NB4 (cell line): ENCODE data around the gene BCAS3.

Experiments
- CTCF ChIP-seq: IDR thresholded peaks from one replicate; pipeline ENCODE4 v1.5.1; 2012; ENCODE audit warnings: low read depth, low read length
- MAX ChIP-seq: IDR thresholded peaks from 2 replicates; pipeline ENCODE4 v1.6.1; 2011; ENCODE audit warnings: low read depth, low read length
- MYC ChIP-seq: IDR thresholded peaks from 2 replicates; pipeline ENCODE4 v1.6.1; 2011; ENCODE audit warnings: low read depth, low read length
- POLR2A ChIP-seq: IDR thresholded peaks from 2 replicates; pipeline ENCODE4 v1.6.1; 2011; ENCODE audit warnings: mild to moderate bottlenecking; ENCODE audit not compliant: insufficient read length; ENCODE audit errors: extremely low read depth

- TF ChIP-seq CTCF = no peak
- TF ChIP-seq POLR2A = no peak
- TF ChIP-seq MAX = no peak
- TF ChIP-seq MYC = no peak
Measured at GRCh38 chr17:60887614-60888028, 210.0 kb downstream of the BCAS3 start.
